ENCODE data around the gene WTIP. TPM values are rescaled to one million over a fixed set of nuclear protein-coding genes. Genes with fewer than 3 reads are reported as not detected.

Gene WTIP
- total RNA-seq, 1 experiment from 2014 or later: 32.5 TPM

- no peaks in the 10 kb centered on the region; the same call in 1 of the 2 replicates for H3K79me2 ChIP-seq (ENCODE audit: insufficient read depth, low read length)
- no peaks in the 10 kb centered on the region; the same call in 1 of the 2 replicates for H3K4me1 ChIP-seq (ENCODE audit: insufficient read depth, low read length)
- no peak overlapping the region for H4K8ac ChIP-seq (replicated peaks; ENCODE audit: insufficient read length, low read depth, low read length)
- Mint-ChIP-seq H3K27ac (no peak overlapping the region), H3K27me3 (ENCODE audit: low read depth) (peaks cover 28% of the 10 kb centered on the region), H3K4me1 (peaks cover 16 to 27% of the 10 kb centered on the region in 2 experiments), H3K36me3 (ENCODE audit: insufficient read depth in 1 of 3, low read depth in 3 of 3) (peaks cover 4 to 10% (median 7%) of the 10 kb centered on the region in 3 experiments; a peak in 5 of 7 replicates), H3K9me3 (peaks cover 2 to 3% of the 10 kb centered on the region in 2 experiments; a peak in 2 of 5 replicates), H3K4me3 (no peak overlapping the region)
- no peak overlapping the region for H2BK12ac ChIP-seq (ENCODE audit: insufficient read length, low read depth, low read length)
- H3K18ac ChIP-seq (ENCODE audit: insufficient read length, low read depth, low read length): no peak overlapping the region
- H2BK120ac ChIP-seq (ENCODE audit: low read depth, low read length, poor library complexity, severe bottlenecking): no peak overlapping the region
- no peaks in the 10 kb centered on the region for H3K9me3 ChIP-seq (ENCODE audit: control insufficient read depth, low read depth, low read length)
- no peak overlapping the region for H3K4ac ChIP-seq (ENCODE audit: low read depth, low read length)
- H3T11ph ChIP-seq (ENCODE audit: low read length): no peak overlapping the region
- no peak overlapping the region for H4K91ac ChIP-seq (ENCODE audit: insufficient read length, low read depth, low read length)
- no peak overlapping the region for H3K9ac ChIP-seq (ENCODE audit: extremely low read depth, insufficient read length, low read length)
- no peak overlapping the region for H4K5ac ChIP-seq (ENCODE audit: insufficient read length, low read depth, low read length)
- H2BK5ac ChIP-seq (ENCODE audit: insufficient read length, low read length): no peak overlapping the region
- H3K27me3 ChIP-seq (ENCODE audit: insufficient read depth, low read length): no peaks in the 10 kb centered on the region; the same call in 1 of the 2 replicates
- DNase-seq: no peak
- H3K23ac ChIP-seq (ENCODE audit: insufficient read length, low read depth, low read length): no peak overlapping the region
- peaks cover 19% of the 10 kb centered on the region for H3K23me2 ChIP-seq (ENCODE audit: insufficient read length, low read depth, low read length, poor library complexity, severe bottlenecking)
- no peak overlapping the region for H3K27ac ChIP-seq (ENCODE audit: insufficient read length, low read depth, low read length)
- no peak overlapping the region for H2BK15ac ChIP-seq (ENCODE audit: low read depth, low read length)
- TF ChIP-seq, protein P1, sequence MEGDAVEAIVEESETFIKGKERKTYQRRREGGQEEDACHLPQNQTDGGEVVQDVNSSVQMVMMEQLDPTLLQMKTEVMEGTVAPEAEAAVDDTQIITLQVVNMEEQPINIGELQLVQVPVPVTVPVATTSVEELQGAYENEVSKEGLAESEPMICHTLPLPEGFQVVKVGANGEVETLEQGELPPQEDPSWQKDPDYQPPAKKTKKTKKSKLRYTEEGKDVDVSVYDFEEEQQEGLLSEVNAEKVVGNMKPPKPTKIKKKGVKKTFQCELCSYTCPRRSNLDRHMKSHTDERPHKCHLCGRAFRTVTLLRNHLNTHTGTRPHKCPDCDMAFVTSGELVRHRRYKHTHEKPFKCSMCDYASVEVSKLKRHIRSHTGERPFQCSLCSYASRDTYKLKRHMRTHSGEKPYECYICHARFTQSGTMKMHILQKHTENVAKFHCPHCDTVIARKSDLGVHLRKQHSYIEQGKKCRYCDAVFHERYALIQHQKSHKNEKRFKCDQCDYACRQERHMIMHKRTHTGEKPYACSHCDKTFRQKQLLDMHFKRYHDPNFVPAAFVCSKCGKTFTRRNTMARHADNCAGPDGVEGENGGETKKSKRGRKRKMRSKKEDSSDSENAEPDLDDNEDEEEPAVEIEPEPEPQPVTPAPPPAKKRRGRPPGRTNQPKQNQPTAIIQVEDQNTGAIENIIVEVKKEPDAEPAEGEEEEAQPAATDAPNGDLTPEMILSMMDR (conservative IDR thresholded peaks at IDR 0.05): no peak
- no peak overlapping the region for H2AK5ac ChIP-seq (ENCODE audit: insufficient read length, low read length)
- no peak overlapping the region for H2BK20ac ChIP-seq (ENCODE audit: low read depth, low read length, poor library complexity, severe bottlenecking)
- H3K56ac ChIP-seq (ENCODE audit: insufficient read length, low read depth, low read length): no peak overlapping the region
- WGBS (ENCODE audit: extremely low coverage, insufficient read length, low lambda C conversion rate): no CpG with 5 or more reads among the region's 7 CpGs
- H3K4me2 ChIP-seq (ENCODE audit: insufficient read depth, insufficient read length, low read length): no peak overlapping the region
- no peak overlapping the region for H2AFZ ChIP-seq (ENCODE audit: low read length)
- H4K20me1 ChIP-seq (ENCODE audit: control insufficient read depth, insufficient read depth, insufficient read length): no peaks in the 10 kb centered on the region
- H3K79me1 ChIP-seq (ENCODE audit: insufficient read depth, low read depth, low read length, poor library complexity, severe bottlenecking): no peaks in the 10 kb centered on the region
- no peak overlapping the region for H3K14ac ChIP-seq (ENCODE audit: insufficient read depth, low read length)
These were observed 2.2 kb upstream of the WTIP start for GRCh38 chr19:34479396-34479795.

All from H9 (cell line).